Astrocyte (in vitro differentiated cells and primary cell): Measurements from ENCODE around the gene PKD1. TPM values are rescaled to one million over a fixed set of nuclear protein-coding genes. Genes with fewer than 3 reads are reported as not detected.

Source experiments
- DNase-seq: peaks from one replicate; pipeline ENCODE4 v3.0.0-alpha.2; 2010; ENCODE audit warnings: low read depth
- FAIRE-seq: peaks from 2 replicates; lab custom pipeline; 2011; peaks lifted over from hg19 to GRCh38; lab: Jason Lieb, UNC
- H2AFZ ChIP-seq: 2 replicates; pipeline ENCODE4 v1.6.0; 2012; ENCODE audit warnings: low read depth, low read length, inconsistent platforms
- H3K27ac ChIP-seq: 2 replicates; pipeline ENCODE4 v1.5.1; 2011; ENCODE audit warnings: low read depth, low read length, inconsistent platforms
- H3K27me3 ChIP-seq: 2 replicates; pipeline ENCODE4 v1.6.0; 2011; ENCODE audit warnings: low read length, inconsistent platforms; ENCODE audit not compliant: insufficient read depth
- H3K36me3 ChIP-seq: 2 replicates; pipeline ENCODE4 v1.5.1; 2011; ENCODE audit warnings: low read length, inconsistent platforms; ENCODE audit not compliant: insufficient read depth
- H3K4me1 ChIP-seq: 2 replicates; pipeline ENCODE4 v1.5.1; 2011; ENCODE audit warnings: low read length, inconsistent platforms; ENCODE audit not compliant: insufficient read depth
- H3K4me2 ChIP-seq: 2 replicates; pipeline ENCODE4 v1.6.0; 2012; ENCODE audit warnings: low read length, inconsistent platforms
- H3K4me3 ChIP-seq: 2 replicates; pipeline ENCODE4 v1.5.1; 2011; ENCODE audit warnings: low read depth, mild to moderate bottlenecking, low read length, inconsistent platforms; ENCODE audit not compliant: insufficient read depth
- H3K79me2 ChIP-seq: 2 replicates; pipeline ENCODE4 v1.6.0; 2012; ENCODE audit warnings: mild to moderate bottlenecking, low read length, inconsistent platforms; ENCODE audit not compliant: insufficient read depth
- H3K9ac ChIP-seq: 2 replicates; pipeline ENCODE4 v1.6.0; 2012; ENCODE audit warnings: mild to moderate bottlenecking, low read length, inconsistent platforms
- H3K9me3 ChIP-seq: 2 replicates; pipeline ENCODE4 v1.5.1; 2012; ENCODE audit warnings: low read depth, mild to moderate bottlenecking, low read length, inconsistent platforms; ENCODE audit not compliant: insufficient read depth
- H4K20me1 ChIP-seq: 2 replicates; pipeline ENCODE4 v1.6.0; 2012; ENCODE audit warnings: low read length, inconsistent platforms; ENCODE audit not compliant: insufficient read depth
- H3K27ac Mint-ChIP-seq: one replicate; pipeline ENCODE4 v1.8.0; 2021; ENCODE audit warnings: mild to moderate bottlenecking, mixed read lengths; ENCODE audit not compliant: unreplicated experiment
- H3K27me3 Mint-ChIP-seq: one replicate; pipeline ENCODE4 v1.8.0; 2021; ENCODE audit warnings: low read depth, mixed read lengths; ENCODE audit not compliant: unreplicated experiment
- H3K36me3 Mint-ChIP-seq: one replicate; pipeline ENCODE4 v1.8.0; 2021; ENCODE audit warnings: low read depth, mixed read lengths; ENCODE audit not compliant: unreplicated experiment
- H3K4me1 Mint-ChIP-seq: one replicate; pipeline ENCODE4 v1.8.0; 2021; ENCODE audit warnings: low read depth, mixed read lengths; ENCODE audit not compliant: unreplicated experiment
- H3K4me3 Mint-ChIP-seq: one replicate; pipeline ENCODE4 v1.8.0; 2021; ENCODE audit warnings: mild to moderate bottlenecking, moderate library complexity, mixed read lengths; ENCODE audit not compliant: unreplicated experiment
- H3K9me3 Mint-ChIP-seq: one replicate; pipeline ENCODE4 v1.8.0; 2021; ENCODE audit warnings: mild to moderate bottlenecking, mixed read lengths; ENCODE audit not compliant: unreplicated experiment
- CTCF ChIP-seq: IDR thresholded peaks from 2 replicates; pipeline ENCODE4 v1.5.1; 2011; ENCODE audit warnings: low read depth, mild to moderate bottlenecking, inconsistent platforms, low read length, moderate library complexity; ENCODE audit not compliant: insufficient read depth
- EZH2 ChIP-seq: IDR thresholded peaks from 2 replicates; pipeline ENCODE4 v1.6.1; 2012; ENCODE audit warnings: mild to moderate bottlenecking, low read length, inconsistent platforms; ENCODE audit not compliant: insufficient read depth
- total RNA-seq: library from RNA; stranded (reverse); gene quantifications from 2 replicates; pipeline ENCODE4 v1.2.1, GENCODE V29; 2021

Gene PKD1
- total RNA-seq, 1 donor from 2014 or later = 112 TPM

- Histone ChIP-seq H3K27me3 (no peaks in the 10 kb centered on the region), H3K27ac (no peak overlapping the region), H3K9me3 (no peaks in the 10 kb centered on the region), H3K4me1 (no peaks in the 10 kb centered on the region), H3K79me2 (no peaks in the 10 kb centered on the region), H4K20me1 (peaks cover 4% of the 10 kb centered on the region), H2AFZ (no peak overlapping the region), H3K4me3 (no peak overlapping the region), H3K9ac (no peak overlapping the region), H3K4me2 (no peak overlapping the region), H3K36me3 (peaks cover 14% of the 10 kb centered on the region)
- Mint-ChIP-seq H3K27ac (no peak overlapping the region), H3K9me3 (no peaks in the 10 kb centered on the region), H3K4me3 (no peak overlapping the region), H3K4me1 (no peaks in the 10 kb centered on the region), H3K36me3 (peaks cover 30% of the 10 kb centered on the region), H3K27me3 (no peaks in the 10 kb centered on the region)
- DNase-seq (no peak), FAIRE-seq (no peak)
- TF ChIP-seq EZH2 (no peak), CTCF (no peak)
Measured at GRCh38 chr16:2070576-2071453, 64.9 kb downstream of the PKD1 start.

GRCh38 chr16:2066139-2066538, 69.6 kb downstream of the PKD1 start:
- no peaks in the 10 kb centered on the region for H3K27me3 Mint-ChIP-seq
- H4K20me1 ChIP-seq = peaks cover 4% of the 10 kb centered on the region
- no peaks in the 10 kb centered on the region for H3K9me3 Mint-ChIP-seq
- H3K36me3 Mint-ChIP-seq = peaks cover 16% of the 10 kb centered on the region
- TF ChIP-seq EZH2 (no peak), CTCF (no peak)
- H3K9me3 ChIP-seq = no peaks in the 10 kb centered on the region
- no peak overlapping the region for H3K4me2 ChIP-seq
- no peaks in the 10 kb centered on the region for H3K4me1 ChIP-seq
- no peak overlapping the region for H3K27ac Mint-ChIP-seq
- no peak overlapping the region for H2AFZ ChIP-seq
- no peak overlapping the region for H3K27ac ChIP-seq
- no peaks in the 10 kb centered on the region for H3K4me1 Mint-ChIP-seq
- no peak overlapping the region for H3K4me3 Mint-ChIP-seq
- DNase-seq = no peak
- FAIRE-seq = no peak
- no peaks in the 10 kb centered on the region for H3K79me2 ChIP-seq
- peaks cover 15% of the 10 kb centered on the region for H3K36me3 ChIP-seq
- H3K4me3 ChIP-seq = no peak overlapping the region
- H3K27me3 ChIP-seq = no peaks in the 10 kb centered on the region
- no peak overlapping the region for H3K9ac ChIP-seq
